ENCODE results near the gene ADH4. TPM values are rescaled to one million over a fixed set of nuclear protein-coding genes. Genes with fewer than 3 reads are reported as not detected.

Gene ADH4
- total RNA-seq, 4 donors from 2014 or later = 3.2 TPM; not detected in 3

DNA sequence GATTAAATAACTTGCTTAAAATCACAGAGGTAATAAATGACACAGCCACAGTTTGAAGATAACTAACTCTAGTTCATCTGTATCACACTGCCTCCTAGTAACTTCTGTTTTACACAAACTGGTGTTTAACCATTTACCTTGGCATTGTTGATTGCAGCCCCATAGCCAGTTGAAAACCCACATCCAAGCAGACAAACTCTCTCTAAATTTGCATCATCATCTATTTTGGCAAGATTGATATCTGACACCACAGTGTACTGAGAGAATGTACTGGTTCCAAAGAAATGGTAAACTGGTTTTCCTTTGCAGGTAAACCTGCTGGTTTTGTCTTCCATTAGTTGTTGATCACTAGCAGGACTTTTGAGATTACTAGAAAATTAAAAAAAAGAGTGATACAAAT, 7.8 kb downstream of the ADH4 start:
- H3K9me3 ChIP-seq = no peaks in the 10 kb centered on the region
- H3K4me3 ChIP-seq = no peak overlapping the region
- no peaks in the 10 kb centered on the region for H3K27me3 ChIP-seq
- H3K36me3 ChIP-seq = no peaks in the 10 kb centered on the region
- intact Hi-C loops (cut with DNase I; ENCODE audit: low total_unique reads) = no loop called here
- no peaks in the 10 kb centered on the region for H3K4me1 ChIP-seq
- no peak overlapping the region for H3K27ac ChIP-seq
- DNase-seq = no peak
- no peak for TF ChIP-seq POLR2A (IDR thresholded peaks at IDR 0.05)
- TF ChIP-seq, protein P1, sequence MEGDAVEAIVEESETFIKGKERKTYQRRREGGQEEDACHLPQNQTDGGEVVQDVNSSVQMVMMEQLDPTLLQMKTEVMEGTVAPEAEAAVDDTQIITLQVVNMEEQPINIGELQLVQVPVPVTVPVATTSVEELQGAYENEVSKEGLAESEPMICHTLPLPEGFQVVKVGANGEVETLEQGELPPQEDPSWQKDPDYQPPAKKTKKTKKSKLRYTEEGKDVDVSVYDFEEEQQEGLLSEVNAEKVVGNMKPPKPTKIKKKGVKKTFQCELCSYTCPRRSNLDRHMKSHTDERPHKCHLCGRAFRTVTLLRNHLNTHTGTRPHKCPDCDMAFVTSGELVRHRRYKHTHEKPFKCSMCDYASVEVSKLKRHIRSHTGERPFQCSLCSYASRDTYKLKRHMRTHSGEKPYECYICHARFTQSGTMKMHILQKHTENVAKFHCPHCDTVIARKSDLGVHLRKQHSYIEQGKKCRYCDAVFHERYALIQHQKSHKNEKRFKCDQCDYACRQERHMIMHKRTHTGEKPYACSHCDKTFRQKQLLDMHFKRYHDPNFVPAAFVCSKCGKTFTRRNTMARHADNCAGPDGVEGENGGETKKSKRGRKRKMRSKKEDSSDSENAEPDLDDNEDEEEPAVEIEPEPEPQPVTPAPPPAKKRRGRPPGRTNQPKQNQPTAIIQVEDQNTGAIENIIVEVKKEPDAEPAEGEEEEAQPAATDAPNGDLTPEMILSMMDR (IDR thresholded peaks at IDR 0.05) = no peak

DNA sequence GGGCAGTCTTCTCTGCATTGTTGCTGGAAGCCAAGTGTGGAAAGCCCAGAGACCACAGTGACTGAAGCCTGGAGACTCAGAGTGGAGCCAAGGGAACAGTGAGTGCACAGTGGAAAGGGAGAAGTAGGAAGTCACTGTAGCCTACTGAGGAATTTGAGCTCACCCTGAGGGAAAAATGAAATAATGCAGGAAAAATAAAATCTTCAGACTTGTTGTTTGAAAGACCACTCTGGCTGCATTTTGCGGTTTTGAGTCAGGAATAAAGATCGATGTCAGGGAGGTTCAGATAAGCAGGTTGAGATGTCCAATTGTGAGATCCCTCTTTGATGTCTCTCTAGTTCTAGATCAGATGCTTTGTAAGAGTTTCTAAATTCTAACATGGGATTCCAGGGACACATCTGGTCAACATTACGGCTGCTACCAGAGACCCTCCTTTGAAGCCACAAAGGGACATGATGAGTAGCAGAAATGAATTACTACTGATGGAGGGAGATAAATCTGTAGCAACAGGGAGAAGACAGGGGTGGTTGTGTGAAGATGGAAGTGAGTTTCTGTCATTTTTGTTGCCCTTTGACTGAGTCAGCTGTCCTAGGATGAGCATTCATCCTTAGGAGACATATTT, 8.4 kb downstream of the ADH4 start:
- intact Hi-C loops (cut with DNase I; ENCODE audit: low total_unique reads) = no loop called here
- Histone ChIP-seq H3K4me3 (no peak overlapping the region), H3K4me1 (no peaks in the 10 kb centered on the region), H3K36me3 (no peaks in the 10 kb centered on the region), H3K9me3 (no peaks in the 10 kb centered on the region), H3K27ac (no peak overlapping the region), H3K27me3 (no peaks in the 10 kb centered on the region)
- TF ChIP-seq, protein P1 (IDR thresholded peaks at IDR 0.05) = no peak
- no peak for TF ChIP-seq POLR2A (IDR thresholded peaks at IDR 0.05)
- no peak for DNase-seq

DNA sequence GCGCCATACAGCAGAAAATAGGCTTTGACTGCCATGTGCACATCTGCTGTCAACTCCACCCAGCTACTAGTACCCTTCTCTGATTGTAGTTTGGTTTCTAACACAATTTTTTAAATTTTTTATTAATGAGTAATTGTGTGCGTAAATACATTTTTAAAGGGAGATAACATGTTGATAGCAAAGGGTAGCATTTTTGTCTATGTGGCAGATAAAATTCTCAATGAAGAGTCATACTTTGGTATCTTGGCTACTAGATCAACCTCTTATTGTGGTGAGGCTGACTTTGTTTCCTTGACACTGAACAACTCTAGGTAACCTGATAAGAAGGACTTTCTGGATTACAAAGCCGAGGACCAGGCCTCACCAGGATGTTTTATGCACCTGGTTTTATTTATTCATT, 9.5 kb downstream of the ADH4 start:
- DNase-seq = no peak
- Histone ChIP-seq H3K27ac (no peak overlapping the region), H3K9me3 (no peaks in the 10 kb centered on the region), H3K4me1 (no peaks in the 10 kb centered on the region), H3K4me3 (no peak overlapping the region), H3K27me3 (no peaks in the 10 kb centered on the region), H3K36me3 (no peaks in the 10 kb centered on the region)
- TF ChIP-seq POLR2A (IDR thresholded peaks at IDR 0.05) = no peak
- TF ChIP-seq, protein P1 (IDR thresholded peaks at IDR 0.05) = no peak
- intact Hi-C loops (cut with DNase I; ENCODE audit: low total_unique reads) = no loop called here

DNA sequence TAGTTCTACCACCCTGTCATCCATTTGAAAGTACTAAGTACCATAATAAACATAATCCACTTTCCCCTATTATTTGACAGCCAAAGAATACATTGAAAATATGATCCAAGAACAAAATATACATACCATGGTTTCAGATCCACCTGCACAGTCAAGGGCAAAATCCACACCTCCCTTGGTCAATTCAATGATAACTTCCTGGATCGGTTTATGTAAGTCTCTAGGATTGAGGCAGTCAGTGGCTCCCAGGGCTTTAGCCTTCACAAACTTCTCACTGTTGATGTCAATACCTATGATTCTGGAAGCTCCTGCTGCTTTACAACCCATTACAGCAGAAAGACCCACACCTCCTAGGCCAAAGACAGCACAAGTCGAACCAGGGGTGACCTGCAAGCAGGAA, 12.7 kb downstream of the ADH4 start:
- Histone ChIP-seq H3K27me3 (no peaks in the 10 kb centered on the region), H3K27ac (no peak overlapping the region)
- intact Hi-C loops (cut with DNase I; ENCODE audit: low total_unique reads) = no loop called here

DNA sequence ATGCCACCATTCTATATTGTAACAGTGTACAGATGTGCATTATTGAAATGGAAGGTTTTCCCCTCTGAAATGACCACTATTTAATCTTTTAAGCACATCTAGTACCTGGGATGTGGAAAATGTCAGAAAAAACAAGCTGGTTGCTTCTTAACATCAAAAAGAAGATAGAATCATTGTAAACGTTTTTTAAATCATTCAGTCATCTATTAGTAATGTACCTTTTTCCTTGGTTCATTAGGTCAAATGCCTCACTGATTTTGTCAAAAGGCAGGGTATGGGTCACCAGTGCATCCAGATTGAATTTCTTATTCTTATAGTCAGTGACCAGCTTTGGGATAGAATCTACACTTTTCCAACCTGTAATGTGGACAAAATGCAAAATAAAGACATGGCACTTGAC, 17.7 kb downstream of the ADH4 start:
- intact Hi-C loops (cut with DNase I; ENCODE audit: low total_unique reads) = no loop called here
- no peak overlapping the region for H3K4me3 ChIP-seq

More for the DNA sequence above, 12.7 kb downstream of the ADH4 start:
- no peaks in the 10 kb centered on the region for H3K4me1 ChIP-seq
- no peaks in the 10 kb centered on the region for H3K36me3 ChIP-seq
- DNase-seq = no peak
- H3K4me3 ChIP-seq = no peak overlapping the region
- TF ChIP-seq, protein P1 (IDR thresholded peaks at IDR 0.05) = no peak
- no peak for TF ChIP-seq POLR2A (IDR thresholded peaks at IDR 0.05)
- no peaks in the 10 kb centered on the region for H3K9me3 ChIP-seq

More for the DNA sequence above, 17.7 kb downstream of the ADH4 start:
- Histone ChIP-seq H3K36me3 (no peaks in the 10 kb centered on the region), H3K4me1 (no peaks in the 10 kb centered on the region), H3K9me3 (no peaks in the 10 kb centered on the region), H3K27ac (no peak overlapping the region), H3K27me3 (no peaks in the 10 kb centered on the region)
- no peak for TF ChIP-seq POLR2A (IDR thresholded peaks at IDR 0.05)
- TF ChIP-seq, protein P1 (IDR thresholded peaks at IDR 0.05) = no peak
- DNase-seq = no peak
